ENCODE results near the gene NLGN1. TPM values are rescaled to one million over a fixed set of nuclear protein-coding genes. Genes with fewer than 3 reads are reported as not detected.

Gene NLGN1
- total and polyA plus RNA-seq, 2 of the 13 experiments (the other 11 are each of a cell fraction or from before 2014, with no cell fraction given), result not detected

GRCh38 chr3:173870976-173871375 lies 473.4 kb downstream of the NLGN1 start:
- Histone ChIP-seq H3K27ac (ENCODE audit: extremely low read length, insufficient read depth, low read length) (no peak overlapping the region), H3K4me2 (ENCODE audit: low read depth, low read length) (no peak overlapping the region), H3K9ac (ENCODE audit: insufficient read depth, low read depth, low read length) (no peak overlapping the region), H3K27me3 (ENCODE audit: control insufficient read depth in 1 of 2, insufficient read depth in 2 of 2, low read length in 2 of 2) (no peaks in the 10 kb centered on the region), H3K4me3 (replicated peaks in 1 of 3; ENCODE audit: insufficient read depth in 1 of 3, low read depth in 2 of 3, low read length in 3 of 3) (no peak overlapping the region), H2AFZ (ENCODE audit: low read length) (no peak overlapping the region), H3K79me2 (ENCODE audit: insufficient read depth, low read length) (no peaks in the 10 kb centered on the region), H3K9me3 (ENCODE audit: low read length) (no peaks in the 10 kb centered on the region), H3K36me3 (replicated peaks in 1 of 2; ENCODE audit: control insufficient read depth in 1 of 2, insufficient read depth in 2 of 2, low read length in 2 of 2) (no peaks in the 10 kb centered on the region), H3K4me1 (ENCODE audit: insufficient read depth, low read length) (no peaks in the 10 kb centered on the region), H4K20me1 (ENCODE audit: insufficient read depth, low read length) (no peaks in the 10 kb centered on the region)
- ChIA-PET POLR2A (no interaction called here), CTCF (ENCODE audit: low intra/inter-chr PET ratio, low total read pairs) (no interaction called here)
- intact Hi-C loops (cut with micrococcal nuclease; ENCODE audit: unreplicated experiment) (no loop called here), in situ Hi-C loops (cut with HindIII; ENCODE audit: extremely low pct_ligation_motif_present, low pct_unique_long_range_greater_than_20kb) (no loop called here)
- DNase-seq (ENCODE audit: low spot score), result no peak
- BruUV-seq (replicated peaks), result no TSS peak
- ATAC-seq, result no peak
- TF ChIP-seq, protein P1, sequence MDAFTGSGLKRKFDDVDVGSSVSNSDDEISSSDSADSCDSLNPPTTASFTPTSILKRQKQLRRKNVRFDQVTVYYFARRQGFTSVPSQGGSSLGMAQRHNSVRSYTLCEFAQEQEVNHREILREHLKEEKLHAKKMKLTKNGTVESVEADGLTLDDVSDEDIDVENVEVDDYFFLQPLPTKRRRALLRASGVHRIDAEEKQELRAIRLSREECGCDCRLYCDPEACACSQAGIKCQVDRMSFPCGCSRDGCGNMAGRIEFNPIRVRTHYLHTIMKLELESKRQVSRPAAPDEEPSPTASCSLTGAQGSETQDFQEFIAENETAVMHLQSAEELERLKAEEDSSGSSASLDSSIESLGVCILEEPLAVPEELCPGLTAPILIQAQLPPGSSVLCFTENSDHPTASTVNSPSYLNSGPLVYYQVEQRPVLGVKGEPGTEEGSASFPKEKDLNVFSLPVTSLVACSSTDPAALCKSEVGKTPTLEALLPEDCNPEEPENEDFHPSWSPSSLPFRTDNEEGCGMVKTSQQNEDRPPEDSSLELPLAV (CRISPR knock-in tag; conservative IDR thresholded peaks at IDR 0.05; ENCODE audit: low read depth), result no peak
- no peak for TF ChIP-seq ZNF562 (CRISPR knock-in tag; IDR thresholded peaks at IDR 0.05; ENCODE audit: borderline replicate concordance)
- no peak for TF ChIP-seq TFAP4 (IDR thresholded peaks at IDR 0.05; ENCODE audit: borderline replicate concordance, low read depth)
- no peak for TF ChIP-seq ARNT2 (CRISPR knock-in tag; IDR thresholded peaks at IDR 0.05; ENCODE audit: low read depth)
- TF ChIP-seq JUN (CRISPR knock-in tag; IDR thresholded peaks at IDR 0.05), result no peak
- no peak for TF ChIP-seq ZC3H4 (CRISPR knock-in tag; IDR thresholded peaks at IDR 0.05; ENCODE audit: borderline replicate concordance)
- TF ChIP-seq ELK4 (CRISPR knock-in tag; IDR thresholded peaks at IDR 0.05; ENCODE audit: borderline replicate concordance), result no peak
- TF ChIP-seq SETDB1 (CRISPR knock-in tag; IDR thresholded peaks at IDR 0.05; ENCODE audit: borderline replicate concordance), result no peak
- no peak for TF ChIP-seq ZBTB7B (CRISPR knock-in tag; IDR thresholded peaks at IDR 0.05)
- TF ChIP-seq, protein P2, sequence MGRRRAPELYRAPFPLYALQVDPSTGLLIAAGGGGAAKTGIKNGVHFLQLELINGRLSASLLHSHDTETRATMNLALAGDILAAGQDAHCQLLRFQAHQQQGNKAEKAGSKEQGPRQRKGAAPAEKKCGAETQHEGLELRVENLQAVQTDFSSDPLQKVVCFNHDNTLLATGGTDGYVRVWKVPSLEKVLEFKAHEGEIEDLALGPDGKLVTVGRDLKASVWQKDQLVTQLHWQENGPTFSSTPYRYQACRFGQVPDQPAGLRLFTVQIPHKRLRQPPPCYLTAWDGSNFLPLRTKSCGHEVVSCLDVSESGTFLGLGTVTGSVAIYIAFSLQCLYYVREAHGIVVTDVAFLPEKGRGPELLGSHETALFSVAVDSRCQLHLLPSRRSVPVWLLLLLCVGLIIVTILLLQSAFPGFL (CRISPR knock-in tag; IDR thresholded peaks at IDR 0.05), result no peak
- TF ChIP-seq ZNF383 (CRISPR knock-in tag; IDR thresholded peaks at IDR 0.05; ENCODE audit: borderline replicate concordance), result no peak
- TF ChIP-seq ZNF431 (CRISPR knock-in tag; IDR thresholded peaks at IDR 0.05; ENCODE audit: borderline replicate concordance, low read depth), result no peak
- TF ChIP-seq ZNF180 (CRISPR knock-in tag; IDR thresholded peaks at IDR 0.05; ENCODE audit: borderline replicate concordance, low read depth), result no peak
- no peak for TF ChIP-seq REPIN1 (CRISPR knock-in tag; IDR thresholded peaks at IDR 0.05; ENCODE audit: borderline replicate concordance, low read depth)
- no peak for TF ChIP-seq ZNF280B (CRISPR knock-in tag; IDR thresholded peaks at IDR 0.05; ENCODE audit: borderline replicate concordance)
- no peak for TF ChIP-seq ZNF446 (CRISPR knock-in tag; IDR thresholded peaks at IDR 0.05)
- no peak for TF ChIP-seq MEIS1 (CRISPR knock-in tag; IDR thresholded peaks at IDR 0.05; ENCODE audit: borderline replicate concordance)
- WGBS (ENCODE audit: low lambda C conversion rate), result 8% methylated on average over 4 of the region's 4 CpGs
- no peak for FAIRE-seq
